GM19397 (cell line): ENCODE results near the gene MANF.

ENCODE experiments used
- ATAC-seq: cut with Tn5 transposase; IDR thresholded peaks from one replicate; pipeline ENCODE4 v1.9.1; 2021; ENCODE audit warnings: mild to moderate bottlenecking, moderate library complexity; ENCODE audit not compliant: unreplicated experiment

The MANF gene

DNA sequence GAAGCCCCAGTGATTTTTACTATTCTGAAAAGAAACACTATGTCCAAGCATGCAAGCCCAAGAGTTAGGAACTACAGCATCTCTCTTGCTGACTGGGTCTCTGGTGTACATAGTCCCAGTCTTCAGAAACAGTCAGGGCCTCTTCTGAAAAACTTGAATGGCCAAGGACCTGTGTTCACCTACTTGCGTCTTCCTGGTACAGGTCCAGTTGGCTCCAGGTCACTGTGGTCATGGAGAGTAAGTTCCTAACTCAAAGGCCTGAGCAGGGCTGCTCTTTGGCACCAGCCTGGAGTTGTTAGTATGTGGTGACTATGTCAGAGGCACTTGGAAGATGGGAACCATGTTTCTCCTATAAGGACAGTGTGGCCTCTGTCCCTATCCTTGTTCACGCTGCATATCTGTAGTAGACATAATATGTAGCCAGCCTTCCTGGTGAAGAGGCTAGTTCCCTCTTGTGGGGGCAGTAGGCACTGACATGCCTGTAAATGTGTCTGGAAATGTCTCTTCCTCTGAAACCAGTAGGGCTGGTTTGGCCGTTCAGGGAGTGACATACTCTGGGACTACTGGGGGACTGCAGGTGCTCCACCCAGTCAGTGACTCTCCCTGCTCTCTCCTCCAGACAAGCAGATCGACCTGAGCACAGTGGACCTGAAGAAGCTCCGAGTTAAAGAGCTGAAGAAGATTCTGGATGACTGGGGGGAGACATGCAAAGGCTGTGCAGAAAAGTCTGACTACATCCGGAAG is 3.4 kb downstream of the MANF start:
- no peak for ATAC-seq

DNA sequence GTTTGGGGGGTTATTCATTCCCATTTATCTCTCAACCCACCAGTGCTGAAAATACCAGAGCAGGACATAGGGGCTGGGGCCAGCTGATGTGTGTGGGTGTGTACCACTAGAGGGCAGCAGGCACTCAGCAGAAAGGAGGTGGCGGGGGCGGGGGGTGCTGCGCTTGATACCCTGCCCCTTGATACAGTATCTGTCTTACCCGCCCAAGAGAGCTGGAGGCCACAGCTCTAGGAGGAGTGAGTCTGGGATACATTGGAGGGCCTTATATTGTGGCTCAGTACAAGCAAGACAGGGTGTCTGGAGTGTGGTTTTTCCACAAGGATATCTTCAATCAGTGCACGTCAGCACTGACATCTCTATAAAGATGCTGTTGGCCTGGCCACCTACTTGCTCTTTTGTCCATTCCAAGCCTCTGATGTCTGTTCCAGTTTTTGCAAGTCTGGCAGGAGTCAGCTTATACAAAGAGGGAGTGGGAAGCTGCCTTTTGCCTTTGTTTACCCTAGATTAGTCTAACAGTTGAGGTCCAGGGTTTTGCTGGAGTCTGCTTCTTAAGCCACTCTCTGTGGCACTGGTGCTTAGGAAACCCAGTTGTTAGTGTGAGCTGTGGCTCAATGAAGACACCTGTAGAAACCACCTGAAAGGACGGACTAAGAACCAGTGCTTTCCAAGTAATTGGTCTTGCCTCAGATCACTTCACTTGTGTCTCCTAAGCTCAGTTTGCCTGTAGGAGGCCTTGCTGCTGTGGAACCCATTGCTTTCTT is 4.5 kb downstream of the MANF start:
- ATAC-seq, result no peak

DNA sequence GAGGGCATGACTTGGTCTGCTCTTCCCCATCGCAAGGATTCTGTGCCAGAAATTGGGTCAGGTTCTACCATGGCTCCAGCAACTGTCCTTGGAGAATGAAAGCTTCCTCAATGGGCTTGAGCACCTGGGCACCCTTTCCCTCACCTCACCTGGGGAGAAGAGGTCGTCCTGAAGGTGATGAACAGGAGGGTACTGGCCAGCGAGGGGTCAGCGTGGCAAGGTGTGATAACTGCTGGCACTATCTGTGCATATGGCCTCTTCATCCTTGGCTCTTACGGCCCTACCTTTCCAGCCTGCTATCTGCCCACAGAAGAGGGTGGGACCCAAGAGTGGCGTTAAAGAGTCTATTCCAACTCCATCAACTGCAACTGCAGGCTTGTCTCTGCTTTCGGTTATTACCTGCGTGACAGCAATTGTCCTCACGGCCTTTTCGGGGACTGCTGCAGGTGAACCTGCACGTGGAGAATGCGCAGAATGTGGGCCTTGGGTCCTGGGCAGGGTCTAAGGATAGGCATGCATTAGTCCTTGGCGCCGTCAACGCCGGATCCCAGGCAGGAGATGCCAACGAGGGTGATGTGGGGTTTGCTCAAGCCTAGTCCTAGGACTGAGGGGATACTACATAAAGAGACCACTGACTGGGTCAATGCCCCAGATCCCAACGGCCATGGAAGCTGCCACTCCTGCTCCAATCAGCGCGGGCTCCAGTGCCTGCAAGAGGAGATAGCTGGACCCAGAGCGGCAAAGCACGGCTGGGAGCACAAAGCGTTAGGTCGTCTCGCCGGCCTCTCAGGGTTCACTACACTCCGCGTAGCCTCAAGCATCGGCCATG is 5.4 kb downstream of the MANF start:
- no peak for ATAC-seq

DNA sequence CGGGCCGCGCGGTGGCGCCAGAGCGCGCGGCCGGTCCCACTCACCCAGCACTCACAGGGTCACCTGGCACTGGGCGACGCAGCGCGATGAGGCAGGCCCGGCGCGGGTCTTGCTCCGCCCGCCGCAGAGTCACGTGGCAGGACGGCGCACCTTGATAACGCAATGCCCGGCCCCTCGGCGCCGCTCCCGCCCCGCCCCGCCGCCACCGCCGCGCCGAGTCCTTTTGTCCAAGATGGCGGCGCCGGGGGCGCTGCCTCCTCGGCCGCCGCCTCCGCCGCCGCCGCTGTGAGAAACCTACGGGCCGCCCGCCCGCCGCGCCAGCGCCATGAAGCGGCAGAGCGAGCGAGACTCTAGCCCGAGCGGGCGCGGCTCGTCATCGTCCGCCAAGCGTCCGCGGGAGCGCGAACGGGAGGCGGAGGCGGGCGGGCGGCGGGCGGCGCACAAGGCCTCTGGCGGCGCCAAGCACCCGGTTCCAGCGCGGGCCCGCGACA is 6.0 kb downstream of the MANF start, which contains the start of gene RBM15B:
Gene RBM15B, plus strand, starts transcription at position 211 of the 491 bp plus-strand sequence. Its CDS starts 115 bp downstream, at position 326.
- peak; percentile 93 for ATAC-seq

DNA sequence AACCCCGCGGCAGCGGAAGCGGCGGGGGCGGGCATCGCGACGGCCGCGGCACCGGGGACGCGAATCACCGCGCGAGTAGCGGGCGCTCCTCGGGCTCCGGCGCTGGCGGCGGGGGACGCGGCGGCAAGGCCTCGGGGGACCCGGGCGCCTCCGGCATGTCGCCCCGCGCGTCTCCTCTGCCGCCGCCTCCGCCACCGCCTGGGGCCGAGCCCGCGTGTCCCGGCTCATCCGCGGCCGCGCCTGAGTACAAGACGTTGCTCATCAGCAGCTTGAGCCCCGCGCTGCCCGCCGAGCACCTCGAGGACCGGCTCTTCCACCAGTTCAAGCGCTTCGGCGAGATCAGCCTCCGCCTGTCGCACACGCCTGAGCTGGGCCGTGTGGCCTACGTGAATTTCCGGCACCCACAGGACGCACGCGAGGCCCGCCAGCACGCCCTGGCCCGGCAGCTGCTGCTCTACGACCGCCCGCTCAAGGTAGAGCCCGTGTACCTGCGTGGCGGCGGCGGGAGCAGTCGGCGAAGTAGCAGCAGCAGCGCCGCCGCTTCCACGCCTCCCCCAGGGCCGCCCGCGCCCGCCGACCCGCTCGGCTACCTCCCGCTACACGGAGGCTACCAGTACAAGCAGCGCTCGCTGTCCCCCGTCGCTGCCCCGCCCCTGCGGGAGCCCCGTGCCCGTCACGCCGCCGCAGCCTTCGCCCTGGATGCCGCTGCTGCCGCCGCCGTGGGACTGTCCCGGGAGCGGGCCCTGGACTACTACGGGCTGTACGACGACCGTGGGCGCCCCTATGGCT is 6.7 kb downstream of the MANF start:
- ATAC-seq, result peak; percentile 14

DNA sequence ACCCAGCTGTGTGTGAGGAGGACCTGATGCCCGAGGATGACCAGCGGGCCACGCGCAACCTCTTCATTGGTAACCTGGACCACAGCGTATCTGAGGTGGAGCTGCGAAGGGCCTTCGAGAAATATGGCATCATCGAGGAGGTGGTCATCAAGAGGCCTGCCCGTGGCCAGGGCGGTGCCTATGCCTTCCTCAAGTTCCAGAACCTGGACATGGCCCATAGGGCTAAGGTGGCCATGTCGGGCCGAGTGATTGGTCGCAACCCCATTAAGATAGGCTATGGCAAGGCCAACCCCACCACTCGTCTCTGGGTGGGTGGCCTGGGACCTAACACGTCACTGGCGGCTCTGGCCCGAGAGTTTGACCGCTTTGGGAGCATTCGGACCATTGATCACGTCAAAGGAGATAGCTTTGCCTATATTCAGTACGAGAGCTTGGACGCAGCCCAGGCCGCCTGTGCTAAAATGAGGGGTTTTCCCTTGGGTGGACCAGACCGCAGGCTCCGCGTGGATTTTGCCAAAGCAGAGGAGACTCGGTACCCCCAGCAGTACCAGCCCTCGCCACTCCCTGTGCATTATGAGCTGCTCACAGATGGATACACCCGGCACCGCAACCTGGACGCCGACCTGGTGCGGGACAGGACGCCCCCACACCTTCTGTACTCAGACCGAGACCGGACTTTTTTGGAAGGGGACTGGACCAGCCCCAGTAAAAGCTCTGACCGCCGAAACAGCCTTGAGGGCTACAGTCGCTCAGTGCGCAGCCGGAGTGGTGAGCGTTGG is 7.5 kb downstream of the MANF start:
- ATAC-seq, result no peak

DNA sequence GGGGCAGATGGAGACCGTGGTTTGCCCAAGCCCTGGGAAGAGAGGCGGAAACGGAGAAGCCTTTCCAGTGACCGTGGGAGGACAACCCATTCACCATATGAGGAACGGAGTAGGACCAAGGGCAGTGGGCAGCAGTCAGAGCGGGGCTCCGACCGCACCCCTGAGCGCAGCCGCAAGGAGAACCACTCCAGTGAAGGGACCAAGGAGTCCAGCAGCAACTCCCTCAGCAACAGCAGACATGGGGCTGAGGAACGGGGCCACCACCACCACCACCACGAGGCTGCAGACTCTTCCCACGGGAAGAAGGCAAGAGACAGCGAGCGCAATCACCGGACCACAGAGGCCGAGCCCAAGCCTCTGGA is 8.0 kb downstream of the MANF start:
- no peak for ATAC-seq

DNA sequence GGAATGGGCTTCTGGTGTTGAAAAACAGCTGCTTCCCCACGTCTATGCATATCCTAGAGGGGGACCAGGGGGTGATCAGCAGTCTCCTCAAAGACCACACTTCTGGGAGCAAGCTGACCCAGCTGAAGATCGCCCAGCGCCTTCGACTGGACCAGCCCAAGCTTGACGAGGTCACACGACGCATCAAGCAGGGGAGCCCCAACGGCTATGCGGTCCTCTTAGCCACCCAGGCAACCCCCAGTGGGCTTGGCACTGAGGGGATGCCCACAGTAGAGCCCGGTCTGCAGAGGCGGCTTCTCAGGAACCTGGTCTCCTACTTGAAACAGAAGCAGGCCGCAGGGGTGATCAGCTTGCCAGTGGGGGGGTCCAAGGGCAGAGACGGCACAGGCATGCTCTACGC is 8.5 kb downstream of the MANF start:
- ATAC-seq, result no peak

DNA sequence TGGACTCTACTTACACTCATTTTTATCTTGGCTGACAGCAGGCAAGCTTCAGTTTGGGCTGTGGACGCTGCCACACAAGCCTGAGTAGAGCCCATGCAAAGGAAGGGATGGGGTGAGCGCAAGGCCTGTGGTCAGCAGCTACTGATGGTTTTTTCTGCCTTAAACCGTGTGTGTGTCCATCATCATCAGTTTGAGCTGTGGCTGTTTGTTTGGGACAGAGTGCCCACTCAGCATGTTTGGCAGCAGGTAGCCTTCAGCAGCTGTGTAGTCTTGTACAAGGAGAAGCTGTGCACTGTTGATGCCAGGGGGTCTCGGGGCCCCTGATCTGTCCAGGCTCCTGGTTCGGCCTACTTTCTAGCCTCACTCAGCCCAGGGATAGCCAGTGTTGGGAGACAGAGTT is 9.4 kb downstream of the MANF start:
- ATAC-seq, result no peak

DNA sequence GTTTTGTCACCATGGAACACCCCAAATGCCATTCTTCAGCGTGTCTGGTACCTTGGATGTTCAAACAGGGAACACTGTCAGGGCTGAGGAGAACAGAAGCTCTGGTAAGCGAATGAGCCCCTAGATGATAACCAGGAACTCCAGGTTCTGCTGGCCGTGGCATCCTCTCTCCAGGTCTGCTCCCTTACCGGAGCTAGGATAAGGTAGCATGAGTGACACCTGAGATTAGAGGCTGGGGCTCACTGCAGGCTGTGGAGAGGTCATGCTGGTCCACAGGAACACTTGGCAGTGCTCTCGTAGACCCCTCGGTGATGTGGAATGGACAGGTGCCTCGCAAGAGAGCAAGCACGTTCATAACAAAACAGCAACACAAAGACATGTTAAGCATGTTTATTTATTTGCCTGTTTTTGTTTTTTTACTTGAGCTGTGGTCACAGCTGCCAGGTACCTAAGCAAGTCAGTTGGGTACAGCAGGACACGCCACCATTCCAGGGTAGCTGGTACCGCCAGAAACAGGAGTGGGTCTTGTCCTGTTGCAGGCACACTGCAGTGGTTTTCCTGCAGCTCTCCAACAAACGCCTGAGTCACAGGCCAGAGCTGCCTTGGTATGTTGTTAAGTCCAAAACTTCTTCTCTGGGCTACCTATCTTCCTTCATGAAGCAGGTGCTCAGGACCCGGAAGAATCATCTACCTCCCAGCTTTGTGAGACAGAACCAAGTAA is 10.6 kb downstream of the MANF start:
- no peak for ATAC-seq

DNA sequence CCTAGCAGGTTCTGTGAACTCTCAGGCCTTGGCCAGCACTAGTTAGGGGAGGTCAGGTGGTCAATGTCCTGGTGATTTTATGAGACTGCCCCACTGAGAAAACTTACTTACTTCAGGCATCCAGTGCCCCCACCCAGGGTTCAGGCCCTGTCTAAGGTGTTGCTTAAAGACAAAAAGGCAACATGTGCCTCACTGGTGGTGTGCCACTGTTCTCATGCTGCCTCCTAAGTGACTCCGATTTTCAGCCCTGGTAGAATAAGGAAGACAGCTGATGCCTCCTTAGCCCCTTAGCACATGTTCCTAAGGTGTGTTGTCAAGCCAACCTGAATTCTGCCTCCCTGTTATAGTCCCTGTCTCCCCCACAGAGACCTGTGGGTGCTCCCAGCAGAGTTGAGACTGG is 11.3 kb downstream of the MANF start:
- no peak for ATAC-seq

DNA sequence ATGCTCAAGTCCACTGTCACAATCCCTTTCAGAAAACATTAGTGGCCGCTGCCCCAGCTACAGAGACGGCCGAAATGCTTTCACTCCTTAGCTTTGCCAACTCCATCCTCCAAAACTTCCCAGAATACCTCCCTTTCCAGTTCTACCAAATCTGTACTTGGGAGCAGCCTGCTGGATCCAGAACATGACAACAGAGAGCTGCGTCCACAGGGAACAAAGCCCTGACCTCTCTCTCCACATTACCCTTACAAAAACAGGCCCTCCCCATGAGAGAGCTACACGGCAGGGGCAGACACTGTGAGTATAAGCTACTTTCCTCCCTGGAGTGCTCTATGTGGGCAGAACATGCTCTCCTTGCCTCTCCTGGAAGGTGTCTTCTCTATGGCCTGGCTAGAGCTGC is 12.3 kb downstream of the MANF start:
- no peak for ATAC-seq

DNA sequence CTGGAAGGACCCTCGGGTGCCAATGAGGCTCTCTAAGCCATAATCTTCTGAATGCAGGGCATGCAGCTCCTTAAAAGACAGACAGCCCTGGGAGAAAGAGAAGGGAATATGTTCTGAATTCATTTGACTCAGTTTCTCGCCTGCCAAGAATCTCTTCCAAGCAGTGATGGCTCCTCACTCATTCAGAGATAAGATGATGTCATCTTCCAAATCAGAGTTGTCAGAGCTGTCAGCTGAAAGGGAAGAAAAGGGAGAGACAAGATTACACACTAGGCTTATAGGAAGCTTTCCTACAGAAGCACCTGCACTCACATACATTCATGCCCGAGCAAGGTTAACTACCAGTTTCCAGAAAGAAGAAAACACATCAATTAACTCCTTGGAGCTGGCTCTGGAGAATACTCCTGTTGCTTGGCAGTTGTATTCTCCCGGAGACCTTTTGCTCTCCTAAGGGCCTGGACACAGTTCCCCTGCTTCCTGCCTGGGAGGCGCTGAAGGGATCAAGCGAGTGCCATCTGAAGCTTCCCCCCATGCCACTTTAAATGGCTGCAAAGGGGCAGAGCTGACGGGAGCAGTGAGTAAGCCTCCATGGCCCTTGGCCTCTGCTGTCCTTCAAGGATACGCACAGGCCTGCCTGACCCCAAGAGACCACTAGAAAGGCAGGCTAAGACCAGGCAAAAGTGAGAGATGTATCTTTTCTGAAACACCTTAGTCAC is 13.7 kb downstream of the MANF start:
- no peak for ATAC-seq

DNA sequence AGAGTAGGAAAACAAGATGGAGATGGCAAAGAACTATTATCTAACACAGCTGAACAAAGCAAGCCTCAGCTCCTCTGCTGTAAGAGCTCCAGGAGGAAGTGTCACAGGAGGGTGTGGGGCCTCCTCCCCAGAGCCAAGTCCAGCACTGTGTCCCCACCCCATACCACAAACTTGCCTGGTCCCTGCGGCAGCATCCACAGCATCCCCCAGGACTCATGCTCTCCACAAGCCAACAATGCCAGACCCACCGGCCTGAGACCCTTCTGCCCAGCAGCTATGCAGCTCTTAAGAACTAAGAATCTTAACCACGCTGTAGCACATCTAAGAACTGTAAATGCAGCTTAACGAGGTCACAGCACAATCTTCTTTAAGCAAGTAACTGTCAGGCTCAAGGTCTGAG is 15.1 kb downstream of the MANF start:
- no peak for ATAC-seq

DNA sequence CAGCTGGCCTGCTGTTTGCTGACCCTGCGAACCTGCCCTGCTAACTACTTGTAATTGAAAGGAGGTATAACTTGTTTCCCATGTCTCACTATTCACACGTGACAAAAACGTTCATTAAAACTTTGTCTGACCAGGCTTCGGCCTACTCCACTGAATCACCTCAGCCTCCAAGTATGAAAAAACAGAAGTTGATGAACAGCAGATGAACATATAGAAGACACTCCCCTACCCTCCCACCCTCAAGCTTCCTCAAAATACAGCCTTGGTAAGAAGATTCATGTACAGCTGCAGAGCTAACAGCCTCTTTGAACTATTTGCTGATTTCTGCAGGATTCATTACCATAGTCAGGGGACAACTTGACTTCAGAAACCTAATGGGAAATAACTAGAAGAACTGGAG is 16.6 kb downstream of the MANF start:
- ATAC-seq, result no peak

DNA sequence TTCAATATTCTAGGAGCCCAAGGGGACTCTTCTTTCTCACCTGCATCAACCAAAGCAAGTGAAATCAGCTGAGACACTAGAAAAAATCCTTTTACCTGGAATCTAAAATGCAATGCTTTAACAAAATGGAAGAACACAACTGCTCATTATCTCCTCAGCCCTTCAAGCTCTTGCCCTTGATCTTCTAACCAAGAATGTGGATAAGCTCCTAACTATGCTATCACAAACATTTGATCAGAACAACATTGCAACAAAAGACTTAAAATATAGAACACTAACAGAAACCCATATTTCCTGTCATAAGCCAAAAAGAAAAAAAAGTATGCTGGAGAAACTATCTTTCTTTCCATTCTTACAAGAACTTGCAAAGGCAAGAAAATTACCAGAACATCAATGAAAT is 18.6 kb downstream of the MANF start:
- no peak for ATAC-seq

DNA sequence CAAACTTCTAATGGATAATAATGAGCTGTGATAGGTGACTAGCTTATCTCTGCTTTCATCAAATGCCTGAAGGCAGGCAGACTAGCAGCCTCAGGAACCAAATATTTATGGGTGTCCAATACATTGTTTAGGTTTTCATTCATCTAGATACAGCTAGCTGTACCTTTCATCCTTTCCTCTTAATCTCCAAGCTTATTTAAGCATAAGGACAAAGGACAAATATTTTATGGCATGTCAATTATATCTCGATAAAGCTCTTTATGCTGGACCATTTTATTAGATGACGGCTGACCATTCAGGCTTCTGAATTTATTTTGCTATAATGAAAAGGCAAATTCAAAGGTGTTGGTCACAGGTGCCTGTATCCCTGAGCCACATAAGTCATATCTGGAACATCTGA is 22.9 kb downstream of the MANF start:
- no peak for ATAC-seq

DNA sequence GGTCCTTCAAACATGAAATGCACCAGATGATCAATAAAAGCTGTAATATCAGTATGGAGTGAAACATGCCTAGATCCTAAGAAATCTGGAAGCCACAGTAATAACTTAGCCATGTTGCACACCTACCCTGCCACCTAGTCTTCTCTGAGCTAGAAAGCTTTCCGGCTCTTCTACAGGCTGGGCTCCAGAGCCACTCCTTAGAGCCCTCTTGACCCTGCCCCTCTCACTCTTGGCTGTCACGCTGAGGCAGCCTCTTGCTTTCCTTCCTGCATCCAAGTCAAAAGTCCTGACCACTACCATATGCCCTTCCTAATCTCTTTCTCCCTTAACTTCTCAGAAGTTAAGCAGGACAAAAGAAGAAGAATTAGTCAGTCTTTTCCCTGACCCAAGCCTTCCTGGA is 23.7 kb downstream of the MANF start:
- no peak for ATAC-seq

DNA sequence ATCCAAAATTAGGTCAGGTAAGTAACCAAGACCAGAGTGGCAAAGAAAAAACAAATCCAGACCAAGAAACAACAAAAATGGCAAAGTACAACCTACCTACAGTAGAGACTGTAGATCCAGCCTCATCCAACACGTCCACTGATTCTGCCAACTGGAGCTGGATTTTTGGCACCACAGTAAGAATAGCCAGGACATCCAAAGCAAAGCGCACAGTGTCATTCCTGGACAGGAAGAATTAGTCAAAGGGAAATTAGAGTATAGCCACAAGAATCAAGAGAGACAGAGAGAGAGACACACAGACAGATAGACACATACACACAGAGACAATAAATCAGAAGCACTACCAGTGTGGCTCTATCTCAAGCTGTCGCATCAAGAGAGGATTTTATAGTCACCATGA is 37.1 kb downstream of the MANF start:
- ATAC-seq, result no peak
